ENCODE measurements around the gene CLDN14.
"Not testable (repeated sequence)": the region's sequence is repeated elsewhere in the genome, so short reads cannot be mapped to it uniquely, and the experiment has no call there.

Gene CLDN14

GRCh38 chr21:36501589-36501892, 21.6 kb upstream of the CLDN14 start:
- no peak for DNase-seq (ENCODE audit: low read depth in 2 of 2)

GRCh38 chr21:36499578-36500471, 19.9 kb upstream of the CLDN14 start:
- no peak for DNase-seq (ENCODE audit: low read depth in 2 of 2)

DNA sequence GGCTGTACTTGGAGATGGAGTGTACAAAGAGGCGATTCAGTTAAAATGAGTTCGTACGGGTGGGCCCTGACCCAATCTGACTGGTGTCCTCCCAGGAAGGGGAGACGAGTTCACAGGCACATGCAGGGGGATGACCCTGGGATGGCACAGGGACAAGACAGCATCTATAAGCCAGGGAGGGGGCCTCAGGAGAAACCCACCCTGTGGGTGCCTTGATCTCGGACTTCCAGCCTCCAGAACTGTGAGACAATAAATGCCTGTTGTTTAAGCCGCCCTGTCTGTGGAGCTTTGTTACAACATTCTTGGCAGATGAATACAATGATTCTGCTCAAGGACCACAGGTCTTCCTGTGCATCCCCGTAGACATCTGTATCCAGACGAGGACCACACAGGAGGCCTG, 14.6 kb upstream of the CLDN14 start:
- DNase-seq (ENCODE audit: low read depth in 2 of 2) = no peak

DNA sequence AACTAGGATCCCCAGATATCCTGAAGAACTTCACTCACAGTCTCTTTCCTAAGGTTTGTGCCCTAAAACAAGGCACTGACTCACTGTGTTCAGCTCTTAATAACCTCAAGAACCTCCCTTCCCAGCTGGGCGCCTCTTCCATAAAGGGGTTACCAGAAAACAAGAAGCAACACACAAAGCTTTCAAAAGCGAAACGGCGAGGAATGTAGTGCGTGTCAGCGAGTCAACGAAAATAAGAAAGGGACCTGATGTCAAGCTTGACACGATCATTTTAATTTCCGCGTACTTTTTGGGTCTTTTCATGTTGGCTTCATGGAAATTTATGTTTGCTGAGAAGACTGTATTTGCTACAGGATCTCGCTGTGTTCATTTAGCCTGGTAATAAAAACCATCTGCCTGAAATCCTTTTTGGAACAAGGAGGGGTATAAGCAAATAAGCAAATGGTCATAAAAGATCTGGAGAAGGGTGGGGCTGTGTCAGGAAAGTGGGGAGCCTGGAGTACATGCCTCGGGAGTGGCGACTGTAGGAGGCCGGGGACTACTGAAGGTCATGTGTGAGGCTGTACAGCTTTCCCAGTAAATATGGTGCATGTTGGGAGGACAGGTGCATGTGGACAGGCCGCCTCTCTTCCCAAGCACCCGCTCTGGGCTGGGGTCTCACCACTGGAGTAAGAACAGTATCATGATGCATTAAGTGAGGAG, 11.4 kb upstream of the CLDN14 start:
- DNase-seq (ENCODE audit: low read depth in 2 of 2) = no peak

- no peak for DNase-seq (ENCODE audit: low read depth in 2 of 2)
These were observed 9.8 kb upstream of the CLDN14 start for GRCh38 chr21:36489776-36490165.

DNA sequence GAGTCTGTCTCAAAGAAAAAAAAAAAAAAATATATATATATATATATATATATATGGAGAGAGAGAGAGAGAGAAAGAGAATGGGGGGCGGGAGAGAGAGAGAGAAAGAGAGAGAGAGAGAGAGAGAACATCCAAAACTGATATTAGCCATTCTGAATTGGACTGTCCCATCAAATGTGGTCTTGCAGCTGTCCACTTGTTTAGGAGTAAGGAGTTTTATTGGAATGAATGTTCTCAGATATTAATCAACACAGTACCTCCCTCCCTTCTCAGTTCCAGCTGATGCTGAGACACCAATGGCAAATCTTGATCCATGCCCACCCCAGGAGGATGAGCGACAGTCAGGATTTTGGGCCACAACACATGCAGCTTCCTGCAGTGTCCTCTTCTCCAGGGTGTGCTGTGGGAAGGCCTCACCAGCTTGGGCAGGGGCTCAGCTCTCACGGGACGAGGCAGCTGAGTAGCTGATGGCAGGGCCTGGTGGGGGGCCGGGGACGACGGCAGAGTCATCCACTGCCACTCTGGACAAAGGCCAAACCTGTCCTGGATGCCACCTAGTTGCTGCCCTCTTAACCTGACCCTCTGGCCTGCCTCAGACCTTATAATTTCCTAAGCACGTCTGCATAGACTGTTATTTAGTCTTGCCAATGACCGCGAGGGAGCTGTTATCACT, 9.3 kb upstream of the CLDN14 start:
- no peak for DNase-seq (ENCODE audit: low read depth in 2 of 2)

GRCh38 chr21:36487641-36488307, 7.9 kb upstream of the CLDN14 start:
- no peak for DNase-seq (ENCODE audit: low read depth in 2 of 2)

DNA sequence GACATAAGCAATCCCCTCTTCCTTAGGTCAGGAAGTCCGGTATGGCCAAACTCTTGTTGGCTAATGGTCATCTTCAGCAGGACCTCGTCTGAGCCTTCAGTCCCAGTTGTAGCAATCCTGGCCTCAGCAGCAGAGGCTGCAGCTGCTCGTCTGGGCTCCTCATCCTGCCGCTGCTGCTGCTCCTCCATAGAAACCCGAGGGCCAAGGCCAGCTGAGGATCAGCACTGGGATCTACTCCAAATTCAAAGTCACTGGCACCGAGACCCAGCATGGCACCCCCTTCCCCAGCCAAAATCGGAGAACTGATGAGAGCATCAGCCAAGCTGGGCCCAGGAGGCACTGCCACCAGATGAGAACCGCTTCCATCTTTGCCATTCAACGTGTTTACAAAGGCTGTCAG, 6.3 kb upstream of the CLDN14 start:
- no peak for DNase-seq (ENCODE audit: low read depth in 2 of 2)

DNA sequence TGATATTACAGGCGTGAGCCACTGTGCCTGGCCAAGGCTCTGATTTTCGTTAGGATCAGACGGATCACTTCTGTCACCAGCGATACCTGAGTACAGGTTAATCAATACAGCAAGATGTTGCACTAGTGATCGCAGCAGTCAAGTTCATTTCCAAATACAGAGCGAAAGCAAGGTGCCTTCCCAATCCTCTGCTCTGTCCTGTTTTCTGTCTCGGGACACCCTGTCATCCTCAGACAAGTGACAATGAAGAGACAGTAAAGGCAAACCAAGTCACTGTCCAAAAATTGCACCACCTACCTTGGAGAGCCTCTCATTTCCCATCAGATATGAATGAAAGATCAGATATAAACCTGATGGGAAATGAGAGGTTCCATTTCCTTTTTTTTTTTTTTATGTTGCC, 5.6 kb upstream of the CLDN14 start:
- DNase-seq (ENCODE audit: low read depth in 2 of 2) = no peak

- DNase-seq (ENCODE audit: low read depth in 2 of 2) = no peak
These were observed 3.2 kb upstream of the CLDN14 start for GRCh38 chr21:36483095-36483494.

GRCh38 chr21:36482673-36483072, 2.8 kb upstream of the CLDN14 start:
- no peak for DNase-seq (ENCODE audit: low read depth in 2 of 2)

- DNase-seq (ENCODE audit: low read depth in 2 of 2) = no peak
These were observed 2.3 kb upstream of the CLDN14 start for GRCh38 chr21:36482181-36482580.

DNA sequence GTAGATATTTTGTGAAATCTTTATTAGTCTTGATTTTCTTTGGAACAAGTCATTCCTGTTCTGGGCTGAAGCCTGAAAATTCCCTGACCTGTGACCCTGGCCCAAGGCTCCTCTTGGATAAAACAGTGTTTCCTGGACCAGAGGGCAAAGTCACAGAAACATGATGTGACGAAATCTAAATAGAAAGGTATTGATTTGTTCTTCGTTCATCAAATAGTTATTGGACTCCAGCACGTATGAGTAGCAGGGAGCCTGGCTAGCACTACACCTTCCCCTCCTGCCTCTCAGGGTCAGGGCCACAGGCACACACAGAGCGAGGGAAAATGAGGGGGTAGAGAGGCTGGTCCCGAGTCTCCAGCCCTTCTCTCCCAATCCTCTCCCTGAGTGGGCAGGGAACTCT, 1.7 kb upstream of the CLDN14 start:
- no peak for DNase-seq (ENCODE audit: low read depth in 2 of 2)

- no peak for DNase-seq (ENCODE audit: low read depth in 2 of 2)
These were observed 696 bp upstream of the CLDN14 start for GRCh38 chr21:36480618-36481017.

GRCh38 chr21:36478941-36479340, 981 bp downstream of the CLDN14 start:
- DNase-seq (ENCODE audit: low read depth in 2 of 2) = no peak

DNA sequence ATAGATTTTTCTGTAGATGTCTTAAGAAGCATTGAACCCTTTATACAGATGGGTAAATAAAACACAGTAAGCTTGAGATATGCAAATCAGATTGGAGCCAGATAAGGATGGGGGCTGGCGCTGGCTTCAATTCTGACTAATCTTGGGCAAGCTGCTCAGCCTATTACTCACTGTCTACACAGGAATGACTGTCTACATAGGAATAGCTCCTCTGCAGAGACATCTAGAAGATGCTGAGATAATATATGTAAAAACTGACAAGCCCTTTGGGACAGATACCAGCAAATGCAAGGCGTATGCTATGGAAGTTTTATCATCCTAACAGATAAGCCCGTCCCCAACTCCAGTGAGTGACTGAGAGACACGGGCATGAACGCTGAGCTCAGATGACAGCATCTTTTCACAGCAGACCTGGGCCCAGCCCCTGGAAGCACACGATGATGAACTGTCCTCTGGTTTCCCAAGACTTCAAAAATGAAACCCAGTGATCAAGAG, 1.7 kb downstream of the CLDN14 start:
- DNase-seq (ENCODE audit: low read depth in 2 of 2) = no peak

GRCh38 chr21:36477559-36477958, 2.4 kb downstream of the CLDN14 start:
- no peak for DNase-seq (ENCODE audit: low read depth in 2 of 2)

DNA sequence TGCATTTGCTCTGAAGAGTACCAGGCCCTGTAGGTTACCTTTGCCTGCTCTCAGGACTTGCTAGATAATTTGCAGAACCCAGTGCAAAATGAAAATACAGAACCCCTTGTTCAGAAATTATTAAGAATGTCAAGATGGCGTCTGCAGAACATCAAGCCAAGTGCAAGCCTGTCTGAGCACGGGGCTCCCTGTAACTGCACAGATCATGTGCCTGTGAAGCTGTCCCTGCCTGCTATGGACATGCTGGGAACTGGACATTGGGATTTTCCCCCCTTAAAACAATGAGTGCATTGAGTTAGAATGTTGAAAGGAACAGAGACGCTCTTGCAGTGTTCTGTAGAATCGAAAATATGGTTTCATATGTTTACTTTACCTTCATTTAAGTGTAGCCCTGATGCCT, 2.9 kb downstream of the CLDN14 start:
- DNase-seq (ENCODE audit: low read depth in 2 of 2) = no peak

GRCh38 chr21:36476541-36476940, 3.4 kb downstream of the CLDN14 start:
- not testable (repeated sequence) for DNase-seq (ENCODE audit: low read depth in 2 of 2)

GRCh38 chr21:36474591-36474990, 5.3 kb downstream of the CLDN14 start:
- no peak for DNase-seq (ENCODE audit: low read depth in 2 of 2)

- no peak for DNase-seq (ENCODE audit: low read depth in 2 of 2)
These were observed 6.7 kb downstream of the CLDN14 start for GRCh38 chr21:36473203-36473602.

- DNase-seq (ENCODE audit: low read depth in 2 of 2) = no peak
These were observed 7.5 kb downstream of the CLDN14 start for GRCh38 chr21:36472377-36472776.
